ENCODE data around the gene TEPSIN. TPM values are rescaled to one million over a fixed set of nuclear protein-coding genes. Genes with fewer than 3 reads are reported as not detected.

TEPSIN gene
- total and polyA plus RNA-seq, 4 donors = 3.2 to 22.9 (median 10.7) TPM

- 93% methylated on average over 4 of the region's 4 CpGs for WGBS
- Histone ChIP-seq H3K36me3 (ENCODE audit: control insufficient read depth in 4 of 4, insufficient read depth in 3 of 4, low read depth in 1 of 4, low read length in 3 of 4) (no peaks in the 10 kb centered on the region), H3K4me3 (ENCODE audit: low read depth in 1 of 3, low read length in 3 of 3) (no peak overlapping the region)
These were observed 32.7 kb downstream of the TEPSIN start for GRCh38 chr17:81206166-81206565.

More at GRCh38 chr17:81206166-81206565, 32.7 kb downstream of the TEPSIN start:
- Histone ChIP-seq H3K9me3 (ENCODE audit: control insufficient read depth in 4 of 4, low read length in 3 of 4) (no peaks in the 10 kb centered on the region), H3K4me1 (ENCODE audit: control insufficient read depth in 4 of 4, insufficient read depth in 4 of 4, low read length in 3 of 4) (no peaks in the 10 kb centered on the region), H3K27ac (ENCODE audit: low read depth in 1 of 2, low read length in 2 of 2) (no peak overlapping the region), H3K27me3 (ENCODE audit: control insufficient read depth in 4 of 4, insufficient read depth in 4 of 4, low read length in 3 of 4) (no peaks in the 10 kb centered on the region), H3K9ac (ENCODE audit: low read depth in 1 of 2, low read length in 2 of 2) (no peak overlapping the region)
- TF ChIP-seq JUND (IDR thresholded peaks at IDR 0.05) (no peak), NR2F2 (IDR thresholded peaks at IDR 0.05) (no peak), FOXA2 (IDR thresholded peaks at IDR 0.05) (no peak), TAF1 (conservative IDR thresholded peaks at IDR 0.05) (no peak), RXRA (IDR thresholded peaks at IDR 0.05) (no peak), SP1 (IDR thresholded peaks at IDR 0.05) (no peak), MAX (IDR thresholded peaks at IDR 0.05) (no peak), REST (IDR thresholded peaks at IDR 0.05) (no peak), RAD21 (IDR thresholded peaks at IDR 0.05) (no peak), EGR1 (IDR thresholded peaks at IDR 0.05; ENCODE audit: low read depth in 2 of 2) (no peak), HNF4G (IDR thresholded peaks at IDR 0.05) (no peak), YY1 (IDR thresholded peaks at IDR 0.05) (no peak), GABPA (IDR thresholded peaks at IDR 0.05 in 1 of 2, conservative IDR thresholded peaks at IDR 0.05 in 1 of 2) (no peak), ZBTB33 (IDR thresholded peaks at IDR 0.05) (no peak), CTCF (IDR thresholded peaks at IDR 0.05; ENCODE audit: low read depth, low read length, missing input control) (no peak), FOXA1 (IDR thresholded peaks at IDR 0.05) (no peak)
- no peak for DNase-seq (ENCODE audit: low spot score)
